ENCODE results near the gene RALGPS2. TPM values are rescaled to one million over a fixed set of nuclear protein-coding genes. Genes with fewer than 3 reads are reported as not detected.
"Not testable (repeated sequence)": the region's sequence is repeated elsewhere in the genome, so short reads cannot be mapped to it uniquely, and the experiment has no call there.

RALGPS2 gene
- total RNA-seq, 6 donors from 2014 or later, result 6.2 to 23.9 (median 7.6) TPM

- DNase-seq, result no peak
- Histone ChIP-seq H3K4me1 (no peaks in the 10 kb centered on the region), H3K27me3 (no peaks in the 10 kb centered on the region), H3K4me3 (no peak overlapping the region), H3K9me3 (no peaks in the 10 kb centered on the region), H3K36me3 (no peaks in the 10 kb centered on the region), H3K27ac (no peak overlapping the region)
- 82 to 87% methylated on average over 4 of the region's 4 CpGs for WGBS, 2 donors
- TF ChIP-seq EP300 (IDR thresholded peaks at IDR 0.05), result no peak
- TF ChIP-seq POLR2A (IDR thresholded peaks at IDR 0.05), result no peak
- TF ChIP-seq CTCF (IDR thresholded peaks at IDR 0.05), result no peak
- TF ChIP-seq POLR2AphosphoS5 (IDR thresholded peaks at IDR 0.05), result no peak
- no peak for ATAC-seq (ENCODE audit: low FRiP score in 2 of 2)
These were observed 222.0 kb downstream of the RALGPS2 start for GRCh38 chr1:178946855-178947676.

GRCh38 chr1:178947677-178947981 lies 222.6 kb downstream of the RALGPS2 start:
- no peak overlapping the region for H3K4me3 ChIP-seq
- TF ChIP-seq EP300 (IDR thresholded peaks at IDR 0.05), result no peak
- no peak for TF ChIP-seq POLR2A (IDR thresholded peaks at IDR 0.05)
- no peak for TF ChIP-seq CTCF (IDR thresholded peaks at IDR 0.05)
- TF ChIP-seq POLR2AphosphoS5 (IDR thresholded peaks at IDR 0.05), result no peak
- no peak for DNase-seq
- H3K27ac ChIP-seq, result no peak overlapping the region
- WGBS, 2 donors, result 95% methylated on average over 3 of the region's 3 CpGs
- no peaks in the 10 kb centered on the region for H3K36me3 ChIP-seq
- H3K27me3 ChIP-seq, result no peaks in the 10 kb centered on the region
- H3K9me3 ChIP-seq, result no peaks in the 10 kb centered on the region
- no peaks in the 10 kb centered on the region for H3K4me1 ChIP-seq
- no peak for ATAC-seq (ENCODE audit: low FRiP score in 2 of 2)

- Histone ChIP-seq H3K9me3 (no peaks in the 10 kb centered on the region), H3K27ac (no peak overlapping the region), H3K36me3 (no peaks in the 10 kb centered on the region), H3K4me3 (no peak overlapping the region), H3K4me1 (peaks cover 0 to 2% (median 0%) of the 10 kb centered on the region in 4 donors), H3K27me3 (no peaks in the 10 kb centered on the region)
- DNase-seq (no peak), ATAC-seq (ENCODE audit: low FRiP score in 2 of 2) (no peak)
- TF ChIP-seq POLR2AphosphoS5 (IDR thresholded peaks at IDR 0.05), result no peak
- TF ChIP-seq CTCF (IDR thresholded peaks at IDR 0.05), result no peak
- no peak for TF ChIP-seq POLR2A (IDR thresholded peaks at IDR 0.05)
- TF ChIP-seq EP300 (IDR thresholded peaks at IDR 0.05), result no peak
- 77 to 80% methylated on average over 4 of the region's 4 CpGs for WGBS, 2 donors
These were observed 223.6 kb downstream of the RALGPS2 start for GRCh38 chr1:178948676-178949075.

- not testable (repeated sequence) for H3K36me3 ChIP-seq; H3K27me3 ChIP-seq; H3K27ac ChIP-seq; H3K9me3 ChIP-seq; DNase-seq; H3K4me3 ChIP-seq; H3K4me1 ChIP-seq; ATAC-seq (ENCODE audit: low FRiP score in 2 of 2)
- WGBS, 2 donors, result 72 to 77% methylated on average over 4 of the region's 4 CpGs
These were observed 224.8 kb downstream of the RALGPS2 start for GRCh38 chr1:178949866-178950265.

GRCh38 chr1:178951600-178951999 lies 226.6 kb downstream of the RALGPS2 start:
- no peaks in the 10 kb centered on the region for H3K9me3 ChIP-seq
- no peak for DNase-seq
- no peaks in the 10 kb centered on the region for H3K27me3 ChIP-seq
- WGBS, 2 donors, result 78 to 94% methylated on average over 4 of the region's 4 CpGs
- ATAC-seq (ENCODE audit: low FRiP score in 2 of 2), result no peak
- TF ChIP-seq POLR2A (IDR thresholded peaks at IDR 0.05) (no peak), CTCF (IDR thresholded peaks at IDR 0.05) (no peak)
- H3K4me3 ChIP-seq, result no peak overlapping the region
- H3K4me1 ChIP-seq, result peaks cover 0 to 4% (median 0%) of the 10 kb centered on the region in 4 donors
- no peak overlapping the region for H3K27ac ChIP-seq
- H3K36me3 ChIP-seq, result no peaks in the 10 kb centered on the region

Data from upper lobe of left lung (tissue), 6 donors.